ENCODE data around the gene CYB561A3. TPM values are rescaled to one million over a fixed set of nuclear protein-coding genes. Genes with fewer than 3 reads are reported as not detected.

The CYB561A3 gene
- polyA plus RNA-seq, 2 of the 4 experiments (the other 2 are of a cell fraction) = 50.8 to 56.9 TPM

- Histone ChIP-seq H3K9me3 (no peaks in the 10 kb centered on the region), H3K4me2 (no peak overlapping the region), H3K4me3 (no peak overlapping the region), H3K27ac (no peak overlapping the region), H3K4me1 (no peaks in the 10 kb centered on the region)
- CTCF ChIA-PET = interaction anchor here (1.2 to 10.9 kb wide), 3 partner anchors 10 to 39 kb away, joined by 4 to 552 read pairs (median 368); partner anchors contain the start of genes CYB561A3 and TMEM138
- no peak for DNase-seq (ENCODE audit: low read depth in 1 of 2, low spot score in 1 of 2)
- no peak for ATAC-seq
- TF ChIP-seq GATA3 (IDR thresholded peaks at IDR 0.05; ENCODE audit: borderline replicate concordance) (no peak), FOSL2 (IDR thresholded peaks at IDR 0.05) (no peak), FOSL2 (CRISPR knock-in tag; IDR thresholded peaks at IDR 0.05) (no peak), ESRRA (IDR thresholded peaks at IDR 0.05; ENCODE audit: borderline replicate concordance, low read length) (no peak), SMC3 (IDR thresholded peaks at IDR 0.05) (no peak), RARB (CRISPR knock-in tag; IDR thresholded peaks at IDR 0.05) (no peak), HOXA7 (CRISPR knock-in tag; IDR thresholded peaks at IDR 0.05) (no peak), EHMT2 (IDR thresholded peaks at IDR 0.05; ENCODE audit: low read depth) (no peak), HMGXB4 (CRISPR knock-in tag; IDR thresholded peaks at IDR 0.05; ENCODE audit: borderline replicate concordance) (no peak), KDM1A (IDR thresholded peaks at IDR 0.05; ENCODE audit: low read depth) (no peak), RAD21 (conservative IDR thresholded peaks at IDR 0.05 in 1 of 2, IDR thresholded peaks at IDR 0.05 in 1 of 2) (no peak), ATOH8 (CRISPR knock-in tag; IDR thresholded peaks at IDR 0.05; ENCODE audit: low read depth) (no peak), PBX3 (IDR thresholded peaks at IDR 0.05) (no peak), EHF (CRISPR knock-in tag; IDR thresholded peaks at IDR 0.05) (no peak), MAFK (IDR thresholded peaks at IDR 0.05; ENCODE audit: partially characterized antibody) (no peak), TFCP2L1 (CRISPR knock-in tag; IDR thresholded peaks at IDR 0.05) (no peak), CBX2 (IDR thresholded peaks at IDR 0.05; ENCODE audit: borderline replicate concordance, low read depth) (no peak), NPAS2 (CRISPR knock-in tag; IDR thresholded peaks at IDR 0.05; ENCODE audit: borderline replicate concordance) (no peak), USF2 (IDR thresholded peaks at IDR 0.05) (no peak)
- 96% methylated on average over 4 of the region's 4 CpGs for WGBS (ENCODE audit: missing lambda C conversion rate)
- POLR2A ChIA-PET = interaction anchor here (0.9 kb wide), 1 partner anchor 20 kb away, joined by 9 read pairs; the partner anchor contains the start of genes CYB561A3 and TMEM138
- FAIRE-seq = no peak
These were observed 20.0 kb downstream of the CYB561A3 start for GRCh38 chr11:61341706-61342105.

GRCh38 chr11:61340979-61341378 is 20.7 kb downstream of the CYB561A3 start:
- no peak overlapping the region for H3K4me3 ChIP-seq

More at GRCh38 chr11:61340979-61341378, 20.7 kb downstream of the CYB561A3 start:
- no peak for TF ChIP-seq USF2 (IDR thresholded peaks at IDR 0.05)
- TF ChIP-seq MAZ (IDR thresholded peaks at IDR 0.05; ENCODE audit: borderline replicate concordance, low read depth, low read length) = no peak
- no peak for TF ChIP-seq REST (IDR thresholded peaks at IDR 0.05)
- no peak for TF ChIP-seq MAX (IDR thresholded peaks at IDR 0.05)
- TF ChIP-seq BCL3 (IDR thresholded peaks at IDR 0.05) = no peak
- TF ChIP-seq RNF2 (IDR thresholded peaks at IDR 0.05; ENCODE audit: borderline replicate concordance, low read depth) = no peak
- no peak for TF ChIP-seq NR3C1 (IDR thresholded peaks at IDR 0.05)
- TF ChIP-seq SMC3 (IDR thresholded peaks at IDR 0.05) = no peak
- no peak for TF ChIP-seq CBX8 (IDR thresholded peaks at IDR 0.05)
- no peaks in the 10 kb centered on the region for H3K9me3 ChIP-seq
- CTCF ChIA-PET = interaction anchor here (10.7 to 10.9 kb wide), 2 partner anchors 18 to 39 kb away, joined by 368 to 552 read pairs; partner anchors contain the start of genes CYB561A3 and TMEM138
- POLR2A ChIA-PET = no interaction called here
- no peak for FAIRE-seq
- 90% methylated on average over 2 of the region's 2 CpGs for WGBS (ENCODE audit: missing lambda C conversion rate)
- no peak overlapping the region for H3K4me2 ChIP-seq
- no peak for ATAC-seq
- H3K4me1 ChIP-seq = peaks cover 1% of the 10 kb centered on the region
- H3K27ac ChIP-seq = no peak overlapping the region
- no peak for DNase-seq (ENCODE audit: low read depth in 1 of 2, low spot score in 1 of 2)

Measured in A549 (cell line).